Measurements from ENCODE around the gene CDK14.
"Not testable (repeated sequence)": the region's sequence is repeated elsewhere in the genome, so short reads cannot be mapped to it uniquely, and the experiment has no call there.

The CDK14 gene

GRCh38 chr7:90728568-90728967 lies 132.4 kb downstream of the CDK14 start:
- in situ Hi-C loops (cut with HindIII; ENCODE audit: low pct_ligation_motif_present, low pct_unique_long_range_greater_than_20kb, low sequenced_read_pairs): no loop called here
- no peak for DNase-seq

DNA sequence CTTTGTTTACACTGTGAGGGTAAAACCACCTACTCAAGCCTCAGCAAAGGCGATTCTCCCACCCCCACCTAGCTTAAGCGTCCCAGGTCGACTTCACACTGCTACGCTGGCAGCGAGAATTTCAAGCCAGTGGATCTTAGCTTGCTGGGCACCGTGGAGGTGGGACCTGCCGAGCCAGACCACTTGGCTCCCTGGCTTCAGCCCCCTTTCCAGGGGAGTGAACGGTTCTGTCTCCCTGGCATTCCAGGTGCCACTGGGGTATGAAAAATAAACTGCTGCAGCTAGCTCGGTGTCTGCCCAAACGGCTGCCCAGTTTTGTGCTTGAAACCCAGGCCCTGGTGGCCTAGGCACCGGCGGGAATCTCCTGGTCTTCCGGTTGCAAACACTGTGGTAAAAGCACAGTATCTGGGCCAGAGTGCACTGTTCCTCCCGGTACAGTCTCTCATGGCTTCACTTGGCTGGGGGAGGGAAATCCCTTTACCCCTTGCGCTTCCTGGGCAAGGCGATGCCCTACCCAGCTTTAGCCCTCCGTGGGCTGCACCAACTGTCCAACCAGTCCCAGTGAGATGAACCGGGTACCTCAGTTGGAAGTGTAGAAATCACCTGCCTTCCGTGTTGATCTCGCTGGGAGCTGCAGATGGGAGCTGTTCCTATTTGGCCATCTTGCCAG lies 139.6 kb downstream of the CDK14 start:
- DNase-seq; in situ Hi-C loops (cut with HindIII; ENCODE audit: low pct_ligation_motif_present, low pct_unique_long_range_greater_than_20kb, low sequenced_read_pairs): not testable (repeated sequence)

DNA sequence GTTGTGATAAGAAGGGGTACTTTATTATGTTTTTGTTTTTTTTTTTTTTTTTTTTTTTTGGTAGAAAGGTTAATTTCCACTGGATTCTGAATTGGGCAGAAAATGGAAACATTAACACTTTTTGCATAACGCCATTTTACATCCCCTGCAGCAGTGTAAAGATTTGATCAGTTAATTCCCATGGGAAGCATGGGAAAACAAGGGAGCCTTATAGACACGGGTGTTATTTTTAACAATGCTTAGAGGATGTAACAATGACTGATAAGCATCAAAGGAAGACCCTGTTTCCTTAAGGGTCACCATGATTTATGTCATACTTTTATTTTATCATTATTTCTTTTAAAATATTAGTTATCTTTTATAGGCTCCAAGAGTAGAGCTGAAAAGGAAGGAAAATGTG lies 140.2 kb downstream of the CDK14 start:
- in situ Hi-C loops (cut with HindIII; ENCODE audit: low pct_ligation_motif_present, low pct_unique_long_range_greater_than_20kb, low sequenced_read_pairs): no loop called here
- DNase-seq: no peak

GRCh38 chr7:90736968-90737939 lies 141.1 kb downstream of the CDK14 start:
- no peak for DNase-seq
- in situ Hi-C loops (cut with HindIII; ENCODE audit: low pct_ligation_motif_present, low pct_unique_long_range_greater_than_20kb, low sequenced_read_pairs): no loop called here

DNA sequence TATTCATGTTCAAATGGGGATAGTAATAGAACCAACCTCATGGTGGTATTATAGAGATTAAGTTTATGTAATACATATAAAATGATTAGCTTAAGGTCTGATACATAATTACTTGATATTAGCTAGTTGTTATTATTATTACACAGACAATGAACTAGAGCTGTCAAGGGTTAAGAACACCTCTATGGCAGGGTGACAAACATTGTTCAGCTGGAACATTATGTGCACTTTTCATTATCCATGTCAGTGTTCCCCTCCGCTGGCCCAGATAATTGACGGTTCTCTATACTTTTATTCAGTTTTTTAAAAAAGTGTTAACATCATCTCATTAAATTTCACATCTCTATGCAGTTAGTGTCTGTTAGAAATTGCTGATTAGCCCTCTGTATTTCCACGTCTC lies 142.1 kb downstream of the CDK14 start:
- in situ Hi-C loops (cut with HindIII; ENCODE audit: low pct_ligation_motif_present, low pct_unique_long_range_greater_than_20kb, low sequenced_read_pairs): no loop called here
- no peak for DNase-seq

GRCh38 chr7:90739716-90740115 lies 143.6 kb downstream of the CDK14 start:
- in situ Hi-C loops (cut with HindIII; ENCODE audit: low pct_ligation_motif_present, low pct_unique_long_range_greater_than_20kb, low sequenced_read_pairs): no loop called here
- no peak for DNase-seq

DNA sequence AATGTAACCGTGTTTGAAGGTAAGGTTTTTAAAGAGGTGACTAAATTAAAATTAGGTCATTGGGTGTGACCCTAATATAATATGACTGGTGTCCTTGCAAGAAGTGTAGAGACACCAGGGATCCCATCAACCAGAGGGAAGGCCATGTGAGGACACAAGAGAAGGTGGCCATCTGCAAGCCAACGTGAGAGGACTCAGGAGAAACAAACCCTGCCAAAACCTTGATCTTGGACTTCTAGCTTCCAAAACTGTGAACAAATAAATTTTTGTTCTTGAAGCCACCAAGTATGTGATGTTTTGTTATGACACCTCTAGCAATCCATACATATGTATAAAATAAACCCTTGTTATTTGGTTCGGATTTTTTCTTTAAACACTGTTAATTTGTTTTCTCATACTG lies 144.3 kb downstream of the CDK14 start:
- DNase-seq: no peak
- in situ Hi-C loops (cut with HindIII; ENCODE audit: low pct_ligation_motif_present, low pct_unique_long_range_greater_than_20kb, low sequenced_read_pairs): no loop called here

GRCh38 chr7:90743626-90744025 lies 147.5 kb downstream of the CDK14 start:
- in situ Hi-C loops (cut with HindIII; ENCODE audit: low pct_ligation_motif_present, low pct_unique_long_range_greater_than_20kb, low sequenced_read_pairs): no loop called here
- DNase-seq: no peak

DNA sequence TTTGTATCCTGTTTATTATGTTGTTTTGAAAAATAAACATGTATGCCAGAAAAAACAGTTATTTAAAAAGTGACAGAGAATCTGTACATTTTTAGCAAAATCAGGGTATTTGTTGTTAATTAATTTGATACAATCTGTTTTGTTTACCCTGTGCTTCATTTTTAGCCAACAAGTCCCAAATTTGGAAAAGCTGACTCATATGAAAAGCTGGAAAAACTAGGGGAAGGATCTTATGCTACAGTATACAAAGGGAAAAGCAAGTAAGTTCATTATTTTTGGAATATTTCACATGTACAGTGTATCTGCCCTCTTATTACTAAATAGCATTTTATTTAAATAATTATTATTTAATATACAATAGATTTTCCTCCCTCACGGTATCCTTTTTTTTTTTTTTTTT lies 151.4 kb downstream of the CDK14 start:
- in situ Hi-C loops (cut with HindIII; ENCODE audit: low pct_ligation_motif_present, low pct_unique_long_range_greater_than_20kb, low sequenced_read_pairs): no loop called here
- DNase-seq: no peak

DNA sequence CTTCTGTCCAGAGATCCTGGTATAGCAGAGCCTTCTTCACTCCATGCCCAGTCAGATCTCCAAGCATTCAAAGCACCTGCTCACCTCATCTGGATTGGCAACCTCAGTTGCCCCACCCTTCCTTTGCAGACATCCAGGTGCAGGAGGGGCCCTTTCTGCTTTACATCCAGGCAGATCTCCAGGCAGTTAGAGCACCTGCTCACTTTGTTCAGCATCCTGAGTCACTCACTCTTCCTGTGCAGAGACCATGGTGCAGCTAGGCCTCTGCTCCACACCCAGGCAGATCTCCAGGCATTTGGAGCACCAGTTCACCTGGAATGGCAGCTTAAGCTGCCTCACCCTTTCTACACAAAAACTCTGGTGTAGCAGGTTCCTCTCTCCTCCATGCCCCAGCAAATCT lies 153.1 kb downstream of the CDK14 start:
- DNase-seq: no peak
- in situ Hi-C loops (cut with HindIII; ENCODE audit: low pct_ligation_motif_present, low pct_unique_long_range_greater_than_20kb, low sequenced_read_pairs): no loop called here

GRCh38 chr7:90749774-90750173 lies 153.7 kb downstream of the CDK14 start:
- no peak for DNase-seq
- in situ Hi-C loops (cut with HindIII; ENCODE audit: low pct_ligation_motif_present, low pct_unique_long_range_greater_than_20kb, low sequenced_read_pairs): no loop called here

GRCh38 chr7:90751595-90751994 lies 155.5 kb downstream of the CDK14 start:
- in situ Hi-C loops (cut with HindIII; ENCODE audit: low pct_ligation_motif_present, low pct_unique_long_range_greater_than_20kb, low sequenced_read_pairs): no loop called here
- DNase-seq: no peak

DNA sequence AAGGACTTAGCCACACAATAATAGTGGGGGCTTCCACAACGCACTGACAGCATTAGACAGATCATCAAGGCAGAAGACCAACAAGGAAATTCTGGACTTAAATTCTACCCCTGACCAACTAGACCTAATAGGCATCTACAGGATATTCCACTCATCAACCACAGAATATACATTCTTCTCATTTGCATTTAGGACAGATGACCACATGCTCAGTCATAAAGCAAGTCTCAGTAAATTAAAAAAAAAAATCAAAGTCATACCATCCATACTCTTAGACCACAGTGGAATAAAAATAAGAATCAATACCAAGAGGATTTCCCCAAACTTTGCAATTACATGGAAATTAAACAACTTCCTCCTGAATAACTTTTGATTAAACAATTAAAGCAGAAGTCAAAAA lies 155.9 kb downstream of the CDK14 start:
- in situ Hi-C loops (cut with HindIII; ENCODE audit: low pct_ligation_motif_present, low pct_unique_long_range_greater_than_20kb, low sequenced_read_pairs): no loop called here
- DNase-seq: no peak

GRCh38 chr7:90755041-90755440 lies 158.9 kb downstream of the CDK14 start:
- in situ Hi-C loops (cut with HindIII; ENCODE audit: low pct_ligation_motif_present, low pct_unique_long_range_greater_than_20kb, low sequenced_read_pairs): no loop called here
- no peak for DNase-seq

- in situ Hi-C loops (cut with HindIII; ENCODE audit: low pct_ligation_motif_present, low pct_unique_long_range_greater_than_20kb, low sequenced_read_pairs): no loop called here
- DNase-seq: no peak
These were observed 160.2 kb downstream of the CDK14 start for GRCh38 chr7:90756366-90756765.

- in situ Hi-C loops (cut with HindIII; ENCODE audit: low pct_ligation_motif_present, low pct_unique_long_range_greater_than_20kb, low sequenced_read_pairs): not testable (repeated sequence)
These were observed 161.4 kb downstream of the CDK14 start for GRCh38 chr7:90757565-90757950.

DNA sequence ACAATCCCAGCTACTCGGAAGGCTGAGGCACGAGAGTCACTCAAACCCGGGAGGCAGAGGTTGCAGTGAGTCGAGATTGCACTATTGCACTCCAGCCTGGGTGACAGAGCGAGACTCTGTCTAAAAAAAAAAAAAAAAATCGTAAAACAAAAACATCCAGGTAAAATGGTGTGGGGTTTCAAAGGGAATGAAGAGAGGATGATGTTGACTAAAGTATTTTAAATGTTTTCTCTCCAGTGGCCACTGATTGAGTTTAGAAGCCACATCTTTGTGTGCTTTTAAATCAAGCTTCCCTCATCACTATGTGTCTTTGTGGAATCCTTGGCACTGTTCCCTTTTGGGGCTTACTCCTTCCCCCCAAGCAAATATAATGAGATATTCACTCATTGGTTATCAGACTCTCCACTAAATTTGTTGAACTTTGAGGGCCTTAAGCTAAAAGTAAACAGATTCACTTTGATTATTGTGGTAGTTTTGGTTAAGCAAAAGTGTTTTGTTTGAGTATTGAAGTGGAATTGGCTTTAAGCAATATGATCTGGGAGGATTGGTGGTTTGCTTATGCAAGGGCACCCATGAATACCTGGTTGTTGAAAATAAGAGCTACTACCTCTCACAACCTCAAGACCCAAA lies 162.9 kb downstream of the CDK14 start:
- no peak for DNase-seq
- in situ Hi-C loops (cut with HindIII; ENCODE audit: low pct_ligation_motif_present, low pct_unique_long_range_greater_than_20kb, low sequenced_read_pairs): no loop called here

More at GRCh38 chr7:90757565-90757950, 161.4 kb downstream of the CDK14 start:
- peak; percentile 17 for DNase-seq

DNA sequence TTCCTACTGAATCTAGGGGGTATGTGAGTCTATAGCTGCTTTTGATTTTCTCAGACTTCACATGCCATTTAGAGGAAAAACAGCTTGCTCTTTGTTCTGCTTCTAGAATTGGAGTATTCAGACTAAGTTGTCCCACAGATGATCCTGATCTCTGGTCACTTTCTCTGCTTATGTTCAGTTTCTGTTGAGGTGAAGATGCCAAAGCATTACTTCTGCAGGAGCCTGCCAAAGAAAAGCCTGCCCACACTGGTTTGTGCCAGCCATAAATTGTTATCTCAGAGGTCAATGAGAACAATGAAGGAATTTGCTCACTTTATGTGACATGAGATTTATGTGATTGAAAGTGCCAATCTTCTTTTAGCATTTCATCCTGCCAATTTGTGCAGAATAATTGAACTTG lies 163.6 kb downstream of the CDK14 start:
- in situ Hi-C loops (cut with HindIII; ENCODE audit: low pct_ligation_motif_present, low pct_unique_long_range_greater_than_20kb, low sequenced_read_pairs): no loop called here
- no peak for DNase-seq

DNA sequence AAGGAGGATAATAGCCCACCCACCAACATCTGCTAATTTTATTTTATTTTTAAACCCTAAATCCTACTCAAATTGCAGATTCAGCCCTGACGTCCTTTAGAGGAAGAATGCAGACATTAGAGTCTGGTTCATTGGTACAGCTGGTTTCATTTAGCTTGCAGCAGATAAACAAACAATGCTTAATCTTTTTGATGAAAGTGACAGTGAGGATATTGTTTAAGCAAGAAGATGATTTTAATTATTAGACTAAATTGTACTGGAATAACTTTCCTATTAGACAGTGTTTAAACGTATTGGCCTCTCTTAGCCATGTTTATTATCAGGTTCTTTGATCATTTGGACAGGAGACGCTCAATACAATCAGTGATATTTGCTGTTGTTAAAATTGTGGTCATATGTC lies 164.8 kb downstream of the CDK14 start:
- in situ Hi-C loops (cut with HindIII; ENCODE audit: low pct_ligation_motif_present, low pct_unique_long_range_greater_than_20kb, low sequenced_read_pairs): no loop called here
- DNase-seq: no peak

All from ACHN (cell line).